IPS DF 6.9 (cell line): ENCODE results near the gene UFD1.

Experiments
- DNase-seq: peaks from one replicate; pipeline ENCODE4 v3.0.0-alpha.2; 2013; ENCODE audit warnings: low read depth, low spot score
- H3K27ac ChIP-seq: one replicate; pipeline ENCODE4 v1.5.1; 2013; ENCODE audit warnings: low read length, control low read depth
- H3K27me3 ChIP-seq: 2 replicates; pipeline ENCODE4 v1.6.1; 2013; ENCODE audit warnings: mild to moderate bottlenecking, low read length; ENCODE audit not compliant: control insufficient read depth, insufficient read depth
- H3K36me3 ChIP-seq: 2 replicates; pipeline ENCODE4 v1.6.1; 2013; ENCODE audit warnings: low read length; ENCODE audit not compliant: control insufficient read depth, insufficient read depth
- H3K4me1 ChIP-seq: 2 replicates; pipeline ENCODE4 v1.6.1; 2013; ENCODE audit warnings: low read length; ENCODE audit not compliant: control insufficient read depth, insufficient read depth
- H3K4me3 ChIP-seq: 2 replicates; pipeline ENCODE4 v1.5.1; 2013; ENCODE audit warnings: mild to moderate bottlenecking, low read length
- H3K9me3 ChIP-seq: 2 replicates; pipeline ENCODE4 v1.6.1; 2013; ENCODE audit warnings: low read length, inconsistent platforms; ENCODE audit not compliant: control insufficient read depth, insufficient read depth
- WGBS: extraction: QIAGEN DNeasy Blood & Tissue Kit; methylation state at CpG from one replicate; pipeline ENCODE4 v1.1.7; 2013; ENCODE audit warnings: mixed read lengths, missing lambda C conversion rate; ENCODE audit not compliant: insufficient read length, insufficient coverage; 5-methylcytosine and 5-hydroxymethylcytosine counted together

The UFD1 gene

GRCh38 chr22:19522881-19523239, 43.9 kb upstream of the UFD1 start:
- Histone ChIP-seq H3K36me3 (no peaks in the 10 kb centered on the region), H3K9me3 (no peaks in the 10 kb centered on the region), H3K27ac (no peak overlapping the region), H3K4me1 (peaks cover 7% of the 10 kb centered on the region; the same call in 1 of the 2 replicates), H3K27me3 (peaks cover 2% of the 10 kb centered on the region; the same call in 1 of the 2 replicates), H3K4me3 (no peak overlapping the region)
- no peak for DNase-seq
- WGBS: no CpG with 5 or more reads among the region's 9 CpGs

DNA sequence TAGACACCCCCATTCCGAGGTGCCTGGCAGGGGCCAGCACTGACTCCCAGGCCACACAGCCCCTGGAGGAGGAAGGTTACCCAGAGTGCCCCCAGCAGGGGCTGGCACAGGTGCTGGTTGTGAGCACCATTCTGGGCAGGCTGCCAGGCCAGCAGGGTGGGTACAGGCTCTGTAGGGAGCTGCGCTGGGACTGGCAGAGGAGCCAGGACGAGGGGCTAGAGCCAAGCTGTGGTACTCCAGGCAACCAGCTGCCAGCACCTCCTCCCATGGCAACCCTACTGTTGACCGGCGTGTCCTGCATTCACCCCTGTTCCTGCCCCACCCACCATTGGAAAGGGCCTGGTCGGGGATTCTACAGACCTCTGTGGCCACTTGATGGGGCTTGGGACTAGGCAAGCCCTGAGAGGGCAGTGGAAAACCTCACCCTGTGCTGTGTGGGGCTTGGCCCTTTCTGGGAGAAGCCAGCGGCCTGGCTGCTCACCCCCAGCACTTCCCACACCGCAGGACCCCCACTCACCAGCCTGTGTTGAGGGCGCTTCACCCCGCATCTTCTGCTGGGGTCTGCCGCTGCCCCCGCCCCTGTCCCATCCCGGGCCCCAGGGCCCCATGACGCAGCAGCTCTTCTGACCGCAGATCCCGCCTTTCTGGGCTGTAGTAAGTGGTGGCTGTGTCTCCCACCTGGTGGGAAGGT, 43.3 kb upstream of the UFD1 start:
- Histone ChIP-seq H3K36me3 (0 out of 2 replicates have a peak, but pooled peaks cover 2% of the 10 kb centered on the region), H3K27ac (no peak overlapping the region), H3K9me3 (no peaks in the 10 kb centered on the region), H3K27me3 (peaks cover 2% of the 10 kb centered on the region; the same call in 1 of the 2 replicates), H3K4me3 (no peak overlapping the region), H3K4me1 (peaks cover 7% of the 10 kb centered on the region; the same call in 1 of the 2 replicates)
- WGBS: no CpG with 5 or more reads among the region's 16 CpGs
- DNase-seq: no peak

- WGBS: no CpG with 5 or more reads among the region's 10 CpGs
- H3K36me3 ChIP-seq: peaks cover 11% of the 10 kb centered on the region
Measured at GRCh38 chr22:19520566-19521305, 41.7 kb upstream of the UFD1 start.

DNA sequence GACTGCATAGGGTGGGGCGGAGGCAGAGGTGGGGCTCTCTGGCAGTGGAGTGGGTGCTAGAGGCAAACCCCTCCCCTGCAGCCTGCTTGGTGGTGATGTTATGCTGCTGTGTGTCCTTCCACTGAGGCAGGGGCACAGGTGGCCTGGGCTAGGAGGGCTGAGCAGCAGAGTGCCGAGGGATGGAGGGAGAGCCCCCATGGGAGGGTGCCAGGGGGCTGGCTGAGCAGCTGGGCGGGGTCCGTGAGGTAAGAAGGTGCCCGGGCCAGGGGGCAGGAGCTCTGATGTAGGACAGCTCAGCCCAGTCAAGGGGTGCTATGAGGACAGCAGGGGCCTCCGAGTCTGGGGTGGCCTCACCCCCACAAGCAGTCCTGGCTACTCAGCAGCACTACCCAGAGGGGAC, 41.0 kb upstream of the UFD1 start:
- Histone ChIP-seq H3K27ac (no peak overlapping the region), H3K27me3 (peaks cover 2% of the 10 kb centered on the region; the same call in 1 of the 2 replicates), H3K4me3 (no peak overlapping the region), H3K36me3 (peaks cover 14% of the 10 kb centered on the region), H3K4me1 (peaks cover 7% of the 10 kb centered on the region; the same call in 1 of the 2 replicates), H3K9me3 (no peaks in the 10 kb centered on the region)
- WGBS: no CpG with 5 or more reads among the region's 6 CpGs
- DNase-seq: no peak

More at GRCh38 chr22:19520566-19521305, 41.7 kb upstream of the UFD1 start:
- Histone ChIP-seq H3K27me3 (peaks cover 2% of the 10 kb centered on the region; the same call in 1 of the 2 replicates), H3K27ac (no peak overlapping the region), H3K9me3 (no peaks in the 10 kb centered on the region), H3K4me3 (no peak overlapping the region), H3K4me1 (peaks cover 7% of the 10 kb centered on the region; the same call in 1 of the 2 replicates)
- no peak for DNase-seq

GRCh38 chr22:19519041-19519926, 40.3 kb upstream of the UFD1 start:
- DNase-seq: no peak
- Histone ChIP-seq H3K27me3 (peaks cover 2% of the 10 kb centered on the region; the same call in 1 of the 2 replicates), H3K9me3 (no peaks in the 10 kb centered on the region), H3K27ac (no peak overlapping the region), H3K4me3 (no peak overlapping the region), H3K4me1 (peaks cover 9% of the 10 kb centered on the region; the same call in 1 of the 2 replicates), H3K36me3 (peaks cover 14% of the 10 kb centered on the region)
- WGBS: no CpG with 5 or more reads among the region's 17 CpGs

DNA sequence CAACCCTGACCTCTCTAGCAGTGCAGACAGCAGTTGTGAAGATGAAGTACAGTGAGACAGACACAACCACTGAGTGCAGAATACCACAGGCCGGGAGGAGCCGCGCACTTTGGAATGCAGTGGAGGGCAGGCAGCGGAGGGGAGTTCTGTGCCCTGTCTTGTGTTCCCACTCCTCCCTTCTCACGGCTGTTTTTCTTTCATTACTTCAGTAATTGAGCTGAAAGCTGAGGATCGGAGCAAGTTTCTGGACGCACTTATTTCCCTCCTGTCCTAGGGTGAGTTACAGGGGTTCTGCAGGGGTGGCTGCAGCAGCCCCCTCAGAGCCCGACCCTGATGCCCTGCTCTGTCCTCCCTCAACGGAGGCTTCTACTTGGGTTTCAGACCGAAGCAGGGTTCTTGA, 39.6 kb upstream of the UFD1 start:
- Histone ChIP-seq H3K4me1 (peaks cover 9% of the 10 kb centered on the region; the same call in 1 of the 2 replicates), H3K27ac (no peak overlapping the region), H3K27me3 (peaks cover 2% of the 10 kb centered on the region; the same call in 1 of the 2 replicates), H3K36me3 (peaks cover 14% of the 10 kb centered on the region), H3K9me3 (no peaks in the 10 kb centered on the region), H3K4me3 (no peak overlapping the region)
- no peak for DNase-seq
- no CpG with 5 or more reads among the region's 10 CpGs for WGBS

DNA sequence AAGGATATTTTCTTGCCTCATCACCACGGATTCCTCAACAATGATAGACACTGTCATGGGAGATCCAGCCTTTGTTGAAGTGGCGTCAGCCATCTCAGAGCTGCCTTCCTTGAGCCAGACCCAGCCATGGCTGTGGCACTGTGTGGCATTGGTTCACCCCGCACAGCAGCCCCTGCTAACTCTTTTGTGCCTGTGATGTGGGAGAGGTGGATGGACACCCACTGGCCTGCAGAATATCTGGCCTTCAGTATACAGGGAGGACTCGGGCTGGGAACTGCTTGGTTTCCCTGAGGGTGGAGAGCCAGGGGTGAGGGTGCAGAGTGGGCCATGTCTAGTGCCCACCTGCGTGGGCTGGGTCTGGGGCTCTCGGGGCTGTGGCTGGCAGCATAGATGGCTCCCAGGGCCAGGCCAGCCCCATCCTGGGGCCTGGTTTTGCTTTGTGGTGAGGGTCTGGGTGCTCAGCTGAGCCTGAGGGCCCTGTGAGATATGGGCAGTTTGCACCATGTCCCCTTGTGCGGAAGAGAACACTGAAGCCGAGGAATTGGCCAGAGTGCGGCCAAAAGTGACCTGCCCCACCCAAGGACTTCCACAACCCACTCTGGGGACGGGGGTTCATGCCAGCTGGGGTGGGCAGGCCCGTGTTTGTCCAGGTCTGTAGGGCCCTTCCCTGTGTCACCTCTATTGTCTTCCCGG, 39.1 kb upstream of the UFD1 start:
- WGBS: no CpG with 5 or more reads among the region's 12 CpGs
- Histone ChIP-seq H3K4me1 (peaks cover 9% of the 10 kb centered on the region; the same call in 1 of the 2 replicates), H3K27ac (no peak overlapping the region), H3K4me3 (no peak overlapping the region), H3K27me3 (peaks cover 1% of the 10 kb centered on the region; the same call in 1 of the 2 replicates), H3K9me3 (no peaks in the 10 kb centered on the region), H3K36me3 (peaks cover 14% of the 10 kb centered on the region)
- no peak for DNase-seq

- H3K4me1 ChIP-seq: peaks cover 3% of the 10 kb centered on the region; the same call in 1 of the 2 replicates
- H3K27me3 ChIP-seq: no peaks in the 10 kb centered on the region
- WGBS: no CpG with 5 or more reads among the region's 10 CpGs
- no peaks in the 10 kb centered on the region for H3K9me3 ChIP-seq
- no peak overlapping the region for H3K27ac ChIP-seq
- no peak for DNase-seq
- peaks cover 14% of the 10 kb centered on the region for H3K36me3 ChIP-seq
- H3K4me3 ChIP-seq: no peak overlapping the region
Measured at GRCh38 chr22:19517171-19517500, 38.1 kb upstream of the UFD1 start.

DNA sequence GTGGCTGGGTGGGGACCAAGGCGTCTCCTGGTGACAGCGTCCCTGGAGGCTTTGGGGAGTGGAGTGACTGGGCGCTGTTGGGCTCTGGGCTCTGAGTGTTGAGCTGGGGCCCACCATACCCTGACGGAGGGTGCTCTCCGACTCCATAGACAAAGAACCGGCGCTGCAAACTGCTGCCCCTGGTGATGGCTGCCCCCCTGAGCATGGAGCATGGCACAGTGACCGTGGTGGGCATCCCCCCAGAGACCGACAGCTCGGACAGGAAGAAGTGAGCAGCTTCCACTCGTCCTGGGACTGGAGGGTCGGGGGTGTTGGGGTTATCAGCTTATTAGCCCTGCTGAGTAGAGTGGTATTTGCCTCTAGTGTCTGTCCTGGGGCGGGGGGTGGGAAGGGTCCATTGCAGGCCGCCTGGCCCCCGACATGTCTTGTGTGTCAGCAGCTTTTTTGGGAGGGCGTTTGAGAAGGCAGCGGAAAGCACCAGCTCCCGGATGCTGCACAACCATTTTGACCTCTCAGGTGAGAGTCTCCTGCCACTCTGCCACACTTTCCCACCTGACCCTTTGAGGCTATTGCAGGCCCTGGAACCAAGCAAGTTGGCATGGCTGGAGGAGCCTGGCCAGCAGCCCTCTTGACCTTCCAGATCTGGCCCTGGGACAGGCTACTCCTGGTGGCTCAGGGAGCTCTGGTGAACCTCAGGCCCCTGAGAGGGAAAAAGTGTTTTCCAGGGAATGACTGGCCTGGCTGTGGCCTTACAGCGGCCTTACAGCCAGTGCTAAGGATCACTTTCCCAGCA, 37.6 kb upstream of the UFD1 start:
- no peaks in the 10 kb centered on the region for H3K9me3 ChIP-seq
- DNase-seq: no peak
- H3K4me3 ChIP-seq: no peak overlapping the region
- WGBS: no CpG with 5 or more reads among the region's 19 CpGs
- no peaks in the 10 kb centered on the region for H3K27me3 ChIP-seq
- no peak overlapping the region for H3K27ac ChIP-seq
- peaks cover 2% of the 10 kb centered on the region; the same call in 1 of the 2 replicates for H3K4me1 ChIP-seq
- peaks cover 14% of the 10 kb centered on the region for H3K36me3 ChIP-seq
